GM12891 (cell line): ENCODE results near the gene BTBD9.

Source experiments
- DNase-seq: peaks from one replicate; pipeline ENCODE4 v3.0.0; 2011; ENCODE audit warnings: low spot score; ENCODE audit not compliant: insufficient read length
- FAIRE-seq: peaks from 2 replicates; lab custom pipeline; 2011; peaks lifted over from hg19 to GRCh38; lab: Jason Lieb, UNC
- PAX5 ChIP-seq: IDR thresholded peaks from 2 replicates; pipeline ENCODE4 v1.6.1; 2011; ENCODE audit warnings: low read length, moderate library complexity, mild to moderate bottlenecking; ENCODE audit not compliant: insufficient read depth, severe bottlenecking
- POLR2A ChIP-seq: IDR thresholded peaks from 2 replicates; pipeline ENCODE4 v1.6.1; 2011; ENCODE audit warnings: low read depth, low read length, control low read depth
- POLR2AphosphoS5 ChIP-seq: IDR thresholded peaks from 2 replicates; pipeline ENCODE4 v1.6.1; 2011; ENCODE audit warnings: low read depth, low read length, control low read depth
- POU2F2 ChIP-seq: IDR thresholded peaks from 2 replicates; pipeline ENCODE4 v1.6.1; 2011; ENCODE audit warnings: low read depth, mild to moderate bottlenecking, control low read depth, low read length, moderate library complexity
- SPI1 ChIP-seq: IDR thresholded peaks from 2 replicates; pipeline ENCODE4 v1.6.1; 2011; ENCODE audit warnings: low read depth, low read length, control low read depth
- TAF1 ChIP-seq: IDR thresholded peaks from 2 replicates; pipeline ENCODE4 v1.6.1; 2011; ENCODE audit warnings: low read depth, low read length, control low read depth

BTBD9 gene

GRCh38 chr6:38168699-38169098 lies 471.0 kb downstream of the BTBD9 start:
- DNase-seq = no peak
- no peak for FAIRE-seq
- TF ChIP-seq POLR2AphosphoS5 (no peak), PAX5 (no peak), POLR2A (no peak), POU2F2 (no peak)

- no peak for TF ChIP-seq PAX5
- TF ChIP-seq TAF1 = no peak
- TF ChIP-seq SPI1 = no peak
- no peak for TF ChIP-seq POLR2AphosphoS5
- TF ChIP-seq POU2F2 = no peak
- no peak for TF ChIP-seq POLR2A
- DNase-seq (no peak), FAIRE-seq (no peak)
Observed at GRCh38 chr6:38168126-38168525, 471.6 kb downstream of the BTBD9 start.

GRCh38 chr6:38167598-38167997 lies 472.1 kb downstream of the BTBD9 start:
- FAIRE-seq = no peak

DNA sequence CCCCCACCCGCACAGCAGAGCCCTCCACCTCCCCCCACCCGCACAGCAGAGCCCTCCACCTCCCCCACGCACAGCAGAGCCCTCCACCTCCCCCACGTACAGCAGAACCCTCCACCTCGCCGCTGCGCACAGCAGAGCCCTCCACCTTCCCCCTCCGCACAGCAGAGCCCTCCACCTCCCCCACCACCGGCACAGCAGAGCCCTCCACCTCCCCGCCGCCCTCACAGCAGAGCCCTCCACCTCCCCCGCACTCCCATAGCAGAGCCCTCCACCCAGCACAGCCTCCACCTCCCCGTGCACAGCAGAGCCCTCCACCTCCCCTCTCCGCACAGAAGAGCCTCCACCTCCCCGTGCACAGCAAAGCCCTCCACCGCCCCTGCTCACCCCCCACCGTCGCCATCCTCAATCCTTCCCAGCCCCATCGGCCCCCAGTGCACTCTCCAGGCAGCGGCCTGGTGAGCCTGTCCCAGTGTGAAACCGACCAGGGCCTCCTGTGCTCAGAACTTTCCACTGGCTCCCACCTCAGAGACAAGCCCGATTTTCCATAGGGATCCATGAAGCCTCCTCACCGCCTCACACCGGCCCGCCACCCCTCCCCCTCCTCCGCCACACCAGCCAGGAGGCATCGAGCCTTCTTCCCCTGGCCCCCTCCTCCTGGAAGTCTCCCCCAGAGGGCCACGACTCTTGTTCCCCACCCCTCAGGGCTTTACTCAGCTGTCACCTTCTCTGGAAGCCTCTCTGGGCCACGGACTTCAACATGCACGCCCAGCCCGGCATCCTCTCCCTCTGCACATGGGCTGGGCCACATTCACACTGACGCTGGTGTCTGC lies 473.1 kb downstream of the BTBD9 start:
- no peak for FAIRE-seq
- no peak for TF ChIP-seq PAX5
- TF ChIP-seq POLR2AphosphoS5 = no peak
- TF ChIP-seq POU2F2 = no peak
- TF ChIP-seq TAF1 = no peak
- TF ChIP-seq POLR2A = no peak
- no peak for TF ChIP-seq SPI1
- DNase-seq = no peak

More at GRCh38 chr6:38167598-38167997, 472.1 kb downstream of the BTBD9 start:
- no peak for DNase-seq
- no peak for TF ChIP-seq SPI1
- TF ChIP-seq POLR2A = no peak

DNA sequence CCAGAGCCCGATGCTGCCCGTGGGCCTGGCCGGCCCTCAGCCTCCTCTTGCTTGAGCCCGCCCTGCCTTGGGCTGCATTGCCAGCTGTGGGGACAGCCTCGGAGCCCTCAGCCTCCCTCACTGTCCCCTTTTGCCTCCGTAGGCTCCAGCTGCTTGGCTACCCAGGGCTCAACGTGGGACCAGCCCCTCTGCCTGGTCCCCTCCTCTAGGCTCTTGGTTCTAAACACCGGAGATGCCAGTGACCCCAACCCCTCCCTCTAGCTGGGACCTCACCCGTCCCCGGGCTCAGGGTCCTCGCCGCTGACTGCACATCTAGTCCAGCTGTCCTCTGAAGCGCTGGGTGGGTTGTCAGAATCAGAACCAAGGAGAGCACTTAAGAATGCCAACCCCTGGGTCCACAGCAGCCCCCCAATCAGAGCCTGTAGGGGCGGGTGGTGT lies 475.0 kb downstream of the BTBD9 start:
- TF ChIP-seq PAX5 (no peak), SPI1 (no peak), POLR2A (no peak), POLR2AphosphoS5 (no peak), TAF1 (no peak), POU2F2 (no peak)
- FAIRE-seq = no peak

GRCh38 chr6:38164131-38164481 lies 475.6 kb downstream of the BTBD9 start:
- FAIRE-seq (no peak), DNase-seq (no peak)
- TF ChIP-seq PAX5 (no peak), TAF1 (no peak), POLR2AphosphoS5 (no peak), POLR2A (no peak), POU2F2 (no peak), SPI1 (no peak)

More for the DNA sequence above, 475.0 kb downstream of the BTBD9 start:
- no peak for DNase-seq

GRCh38 chr6:38163186-38164130 lies 476.3 kb downstream of the BTBD9 start:
- TF ChIP-seq POLR2A (no peak), POLR2AphosphoS5 (no peak), SPI1 (no peak), TAF1 (no peak), POU2F2 (no peak), PAX5 (no peak)
- DNase-seq (no peak), FAIRE-seq (no peak)

GRCh38 chr6:38162493-38163185 lies 477.1 kb downstream of the BTBD9 start:
- TF ChIP-seq POLR2AphosphoS5 = no peak
- TF ChIP-seq POU2F2 = no peak
- TF ChIP-seq POLR2A = no peak
- no peak for TF ChIP-seq SPI1
- TF ChIP-seq TAF1 = no peak
- TF ChIP-seq PAX5 = no peak
- no peak for FAIRE-seq
- no peak for DNase-seq

DNA sequence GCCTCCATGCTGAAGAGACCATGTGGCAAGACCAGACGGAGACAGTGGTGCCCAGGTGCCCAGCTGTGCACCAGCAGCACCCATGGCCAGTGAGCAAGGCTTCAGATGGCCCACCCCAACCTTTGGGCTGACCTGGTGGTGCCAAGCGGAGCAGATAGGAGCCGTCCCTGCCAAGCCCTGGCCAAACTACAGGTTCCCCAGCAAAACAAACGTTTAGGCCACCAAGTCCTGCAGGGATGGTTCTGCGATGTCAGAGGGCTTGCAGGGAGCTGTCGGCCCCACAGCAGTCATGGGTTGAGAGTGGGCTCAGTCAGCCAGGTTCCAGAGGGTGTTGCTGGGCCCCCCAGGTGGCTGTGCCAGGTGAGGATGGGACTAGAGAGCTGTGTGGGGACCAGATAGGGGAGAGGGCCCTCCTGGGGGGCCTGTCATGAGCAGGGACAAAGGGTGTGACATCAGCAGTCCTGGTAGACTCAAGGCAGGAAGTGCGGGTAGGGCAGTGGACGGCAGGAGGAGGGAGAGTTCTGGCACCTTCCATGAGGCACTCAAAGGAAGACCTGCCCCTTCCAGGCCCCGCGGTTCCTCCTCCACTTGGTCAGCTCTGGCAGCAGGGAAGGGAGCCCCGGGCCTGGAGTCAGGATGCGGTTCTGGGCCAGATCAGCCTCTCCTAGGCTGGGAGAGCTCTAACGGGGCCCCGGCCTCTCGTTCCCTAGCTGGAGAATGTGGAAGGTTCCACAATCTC lies 477.8 kb downstream of the BTBD9 start:
- TF ChIP-seq TAF1 = no peak
- TF ChIP-seq POU2F2 = no peak
- TF ChIP-seq POLR2A = no peak
- TF ChIP-seq SPI1 = no peak
- TF ChIP-seq POLR2AphosphoS5 = no peak
- TF ChIP-seq PAX5 = no peak
- no peak for FAIRE-seq
- DNase-seq = no peak
